ENCODE results near the gene ZHX3. TPM values are rescaled to one million over a fixed set of nuclear protein-coding genes. Genes with fewer than 3 reads are reported as not detected.
A peak's percentile ranks its signal among the peaks of the same experiment; 100 is the strongest.

The ZHX3 gene
- total RNA-seq, 4 donors from 2014 or later, result 20.1 to 30.0 (median 25.9) TPM

DNA sequence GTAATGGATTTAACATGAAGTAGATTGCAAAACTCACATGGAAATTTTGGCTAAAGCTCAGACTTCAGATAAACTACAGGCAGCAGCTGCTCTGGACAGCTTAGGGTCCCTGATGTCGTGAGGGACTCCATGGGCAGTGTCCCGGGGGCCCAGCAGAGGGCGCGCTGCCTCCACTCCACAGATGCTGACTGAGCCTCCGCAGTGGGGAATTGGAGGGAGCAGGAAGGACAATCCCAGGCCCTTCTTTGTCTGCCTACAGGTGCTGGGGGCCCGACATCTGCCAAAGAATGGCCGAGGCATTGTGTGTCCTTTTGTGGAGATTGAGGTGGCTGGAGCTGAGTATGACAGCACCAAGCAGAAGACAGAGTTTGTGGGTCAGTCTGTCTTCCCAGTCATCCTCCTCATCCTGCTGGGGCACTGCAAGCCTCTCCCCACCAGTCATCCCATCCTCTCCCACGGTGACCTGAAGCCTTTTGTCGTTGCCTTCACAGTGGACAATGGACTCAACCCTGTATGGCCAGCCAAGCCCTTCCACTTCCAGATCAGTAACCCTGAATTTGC lies 144.3 kb downstream of the ZHX3 start:
- ATAC-seq, result peak; percentile 85 to 88

GRCh38 chr20:41172296-41173140 lies 145.0 kb downstream of the ZHX3 start:
- intact Hi-C loops (cut with DNase I; ENCODE audit: low total_unique reads) (loop anchor here (1.0 to 5.0 kb wide), 4 partner anchors 35 to 238 kb away; partner anchors contain the start of genes LPIN3 and PLCG1), in situ Hi-C loops (cut with MboI; ENCODE audit: low sequenced_read_pairs in 4 of 4) (loop anchor here (5.0 to 10.0 kb wide), 3 partner anchors 52 to 170 kb away; partner anchors contain the start of gene LPIN3 (in 2 of the 4))
- H3K27me3 ChIP-seq, result no peaks in the 10 kb centered on the region
- ATAC-seq, result peak; percentile 41 to 56
- peak overlapping the region; percentile 68 to 80 (median 74) for H3K27ac ChIP-seq
- peak in 1 of 2 donors; percentile 23 for DNase-seq
- H3K4me1 ChIP-seq, result peaks cover 52 to 57% of the 10 kb centered on the region in 2 donors
- H3K36me3 ChIP-seq, result peaks cover 0 to 39% of the 10 kb centered on the region in 2 donors
- no peak overlapping the region for H3K4me3 ChIP-seq
- H3K9me3 ChIP-seq, result no peaks in the 10 kb centered on the region
- no peak for TF ChIP-seq POLR2A (IDR thresholded peaks at IDR 0.05)
- TF ChIP-seq, protein P1, sequence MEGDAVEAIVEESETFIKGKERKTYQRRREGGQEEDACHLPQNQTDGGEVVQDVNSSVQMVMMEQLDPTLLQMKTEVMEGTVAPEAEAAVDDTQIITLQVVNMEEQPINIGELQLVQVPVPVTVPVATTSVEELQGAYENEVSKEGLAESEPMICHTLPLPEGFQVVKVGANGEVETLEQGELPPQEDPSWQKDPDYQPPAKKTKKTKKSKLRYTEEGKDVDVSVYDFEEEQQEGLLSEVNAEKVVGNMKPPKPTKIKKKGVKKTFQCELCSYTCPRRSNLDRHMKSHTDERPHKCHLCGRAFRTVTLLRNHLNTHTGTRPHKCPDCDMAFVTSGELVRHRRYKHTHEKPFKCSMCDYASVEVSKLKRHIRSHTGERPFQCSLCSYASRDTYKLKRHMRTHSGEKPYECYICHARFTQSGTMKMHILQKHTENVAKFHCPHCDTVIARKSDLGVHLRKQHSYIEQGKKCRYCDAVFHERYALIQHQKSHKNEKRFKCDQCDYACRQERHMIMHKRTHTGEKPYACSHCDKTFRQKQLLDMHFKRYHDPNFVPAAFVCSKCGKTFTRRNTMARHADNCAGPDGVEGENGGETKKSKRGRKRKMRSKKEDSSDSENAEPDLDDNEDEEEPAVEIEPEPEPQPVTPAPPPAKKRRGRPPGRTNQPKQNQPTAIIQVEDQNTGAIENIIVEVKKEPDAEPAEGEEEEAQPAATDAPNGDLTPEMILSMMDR (IDR thresholded peaks at IDR 0.05 in 4 of 5, conservative IDR thresholded peaks at IDR 0.05 in 1 of 5), result no peak

More for the DNA sequence above, 144.3 kb downstream of the ZHX3 start:
- TF ChIP-seq POLR2A (IDR thresholded peaks at IDR 0.05), result no peak
- TF ChIP-seq, protein P1 (IDR thresholded peaks at IDR 0.05 in 4 of 5, conservative IDR thresholded peaks at IDR 0.05 in 1 of 5), result peak; percentile 96 to 98 (median 97)
- DNase-seq, result peak; percentile 73 to 83
- H3K9me3 ChIP-seq, result no peaks in the 10 kb centered on the region
- peaks cover 0 to 32% of the 10 kb centered on the region in 2 donors for H3K36me3 ChIP-seq
- in situ Hi-C loops (cut with MboI; ENCODE audit: low sequenced_read_pairs in 4 of 4) (loop anchor here (5.0 to 10.0 kb wide), 3 partner anchors 52 to 169 kb away; partner anchors contain the start of gene LPIN3 (in 2 of the 4)), intact Hi-C loops (cut with DNase I; ENCODE audit: low total_unique reads) (loop anchor here (1.0 to 5.0 kb wide), 4 partner anchors 36 to 238 kb away; partner anchors contain the start of genes LPIN3 and PLCG1)
- peaks cover 59 to 65% of the 10 kb centered on the region in 2 donors for H3K4me1 ChIP-seq
- no peaks in the 10 kb centered on the region for H3K27me3 ChIP-seq
- H3K4me3 ChIP-seq, result no peak overlapping the region
- H3K27ac ChIP-seq, result peak overlapping the region; percentile 68 to 80 (median 76)

DNA sequence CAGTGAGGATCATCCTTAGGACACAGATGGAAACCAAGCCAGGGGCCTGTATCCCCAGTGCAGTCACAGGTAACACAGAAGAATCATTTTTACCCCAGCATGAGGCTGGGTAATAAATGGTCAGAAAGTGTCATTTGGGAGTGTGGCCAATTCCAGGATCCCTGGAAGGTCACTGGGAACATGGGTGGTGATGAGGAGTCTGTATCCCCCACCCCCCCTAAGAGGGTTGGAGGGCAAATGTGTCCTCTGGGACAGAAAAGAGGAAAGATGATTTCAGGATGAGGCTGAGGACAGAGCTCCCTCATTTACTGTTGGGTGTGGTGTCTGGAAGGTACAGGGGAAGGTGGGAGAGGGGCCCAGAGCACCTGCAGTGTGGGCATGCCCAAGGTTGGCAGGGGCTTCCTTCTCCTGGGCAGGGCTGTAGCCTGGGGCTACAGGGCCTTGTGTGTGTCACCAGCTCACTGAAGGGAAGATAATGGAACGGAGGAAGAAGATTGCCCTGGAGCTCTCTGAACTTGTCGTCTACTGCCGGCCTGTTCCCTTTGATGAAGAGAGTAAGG lies 145.7 kb downstream of the ZHX3 start:
- H3K4me1 ChIP-seq, result peaks cover 45 to 52% of the 10 kb centered on the region in 2 donors
- TF ChIP-seq, protein P1 (IDR thresholded peaks at IDR 0.05 in 4 of 5, conservative IDR thresholded peaks at IDR 0.05 in 1 of 5), result no peak
- TF ChIP-seq POLR2A (IDR thresholded peaks at IDR 0.05), result no peak

GRCh38 chr20:41170386-41171105 lies 147.0 kb downstream of the ZHX3 start:
- Histone ChIP-seq H3K4me3 (no peak overlapping the region), H3K27ac (peak overlapping the region; percentile 68 to 80 (median 74)), H3K9me3 (no peaks in the 10 kb centered on the region), H3K4me1 (peaks cover 34 to 39% of the 10 kb centered on the region in 2 donors), H3K36me3 (peaks cover 0 to 59% of the 10 kb centered on the region in 2 donors), H3K27me3 (no peaks in the 10 kb centered on the region)
- DNase-seq (peak in 1 of 2 donors; percentile 6), ATAC-seq (no peak)
- intact Hi-C loops (cut with DNase I; ENCODE audit: low total_unique reads), result loop anchor here (5.0 kb wide), 1 partner anchor 33 kb away; the partner anchor contains the start of gene PLCG1
- in situ Hi-C loops (cut with MboI; ENCODE audit: low sequenced_read_pairs in 4 of 4), result loop anchor here (5.0 to 10.0 kb wide), 3 partner anchors 54 to 172 kb away; partner anchors contain the start of gene LPIN3 (in 2 of the 4)
- TF ChIP-seq, protein P1 (IDR thresholded peaks at IDR 0.05 in 4 of 5, conservative IDR thresholded peaks at IDR 0.05 in 1 of 5), result no peak
- TF ChIP-seq POLR2A (IDR thresholded peaks at IDR 0.05), result no peak

More for the DNA sequence above, 145.7 kb downstream of the ZHX3 start:
- H3K9me3 ChIP-seq, result no peaks in the 10 kb centered on the region
- peak overlapping the region; percentile 68 to 80 (median 74) for H3K27ac ChIP-seq
- peaks cover 0 to 46% of the 10 kb centered on the region in 2 donors for H3K36me3 ChIP-seq
- intact Hi-C loops (cut with DNase I; ENCODE audit: low total_unique reads) (loop anchor here (2.0 to 5.0 kb wide), 2 partner anchors 35 to 239 kb away; partner anchors contain the start of gene PLCG1), in situ Hi-C loops (cut with MboI; ENCODE audit: low sequenced_read_pairs in 4 of 4) (loop anchor here (5.0 to 10.0 kb wide), 3 partner anchors 53 to 170 kb away; partner anchors contain the start of gene LPIN3 (in 2 of the 4))
- no peak overlapping the region for H3K4me3 ChIP-seq
- no peaks in the 10 kb centered on the region for H3K27me3 ChIP-seq
- DNase-seq (no peak), ATAC-seq (no peak)
